ENCODE results near the gene RAPGEF2.

DNA sequence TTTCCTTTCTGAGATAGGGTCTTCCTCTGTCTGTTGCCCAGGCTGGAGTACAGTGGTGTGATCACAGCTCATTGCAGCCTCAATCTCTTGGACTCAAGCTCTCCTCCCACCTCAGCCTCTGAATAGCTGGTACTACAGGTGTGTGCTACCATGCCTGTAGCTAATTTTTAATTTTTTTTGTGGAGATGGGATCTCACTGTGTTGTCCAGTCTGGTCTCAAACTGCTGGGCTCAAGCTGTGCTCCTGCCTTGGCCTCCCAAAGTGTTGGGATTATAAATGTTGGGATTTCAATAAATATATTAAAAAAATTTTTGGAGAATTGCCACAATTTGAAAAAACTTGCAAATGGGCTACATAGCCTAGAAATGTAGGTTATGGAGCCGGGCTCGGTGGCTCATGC, 18.5 kb downstream of the RAPGEF2 start:
- TF ChIP-seq CTCF (IDR thresholded peaks at IDR 0.05) (no peak), POLR2AphosphoS5 (IDR thresholded peaks at IDR 0.05; ENCODE audit: low read depth, low read length) (no peak), SIN3A (IDR thresholded peaks at IDR 0.05; ENCODE audit: borderline replicate concordance, insufficient read depth, low read depth, low read length) (no peak)
- TF ChIP-seq, protein P1, sequence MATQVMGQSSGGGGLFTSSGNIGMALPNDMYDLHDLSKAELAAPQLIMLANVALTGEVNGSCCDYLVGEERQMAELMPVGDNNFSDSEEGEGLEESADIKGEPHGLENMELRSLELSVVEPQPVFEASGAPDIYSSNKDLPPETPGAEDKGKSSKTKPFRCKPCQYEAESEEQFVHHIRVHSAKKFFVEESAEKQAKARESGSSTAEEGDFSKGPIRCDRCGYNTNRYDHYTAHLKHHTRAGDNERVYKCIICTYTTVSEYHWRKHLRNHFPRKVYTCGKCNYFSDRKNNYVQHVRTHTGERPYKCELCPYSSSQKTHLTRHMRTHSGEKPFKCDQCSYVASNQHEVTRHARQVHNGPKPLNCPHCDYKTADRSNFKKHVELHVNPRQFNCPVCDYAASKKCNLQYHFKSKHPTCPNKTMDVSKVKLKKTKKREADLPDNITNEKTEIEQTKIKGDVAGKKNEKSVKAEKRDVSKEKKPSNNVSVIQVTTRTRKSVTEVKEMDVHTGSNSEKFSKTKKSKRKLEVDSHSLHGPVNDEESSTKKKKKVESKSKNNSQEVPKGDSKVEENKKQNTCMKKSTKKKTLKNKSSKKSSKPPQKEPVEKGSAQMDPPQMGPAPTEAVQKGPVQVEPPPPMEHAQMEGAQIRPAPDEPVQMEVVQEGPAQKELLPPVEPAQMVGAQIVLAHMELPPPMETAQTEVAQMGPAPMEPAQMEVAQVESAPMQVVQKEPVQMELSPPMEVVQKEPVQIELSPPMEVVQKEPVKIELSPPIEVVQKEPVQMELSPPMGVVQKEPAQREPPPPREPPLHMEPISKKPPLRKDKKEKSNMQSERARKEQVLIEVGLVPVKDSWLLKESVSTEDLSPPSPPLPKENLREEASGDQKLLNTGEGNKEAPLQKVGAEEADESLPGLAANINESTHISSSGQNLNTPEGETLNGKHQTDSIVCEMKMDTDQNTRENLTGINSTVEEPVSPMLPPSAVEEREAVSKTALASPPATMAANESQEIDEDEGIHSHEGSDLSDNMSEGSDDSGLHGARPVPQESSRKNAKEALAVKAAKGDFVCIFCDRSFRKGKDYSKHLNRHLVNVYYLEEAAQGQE (IDR thresholded peaks at IDR 0.05; ENCODE audit: insufficient read depth in 1 of 2, low read depth in 2 of 2, low read length in 1 of 2) = no peak

Measured in Panc1 (cell line).